HG02884 (cell line): ENCODE measurements around the gene HLA-DQA1.
A peak's percentile ranks its signal among the peaks of the same experiment; 100 is the strongest.
"Not testable (repeated sequence)": the region's sequence is repeated elsewhere in the genome, so short reads cannot be mapped to it uniquely, and the experiment has no call there.

Source experiments
- ATAC-seq: cut with Tn5 transposase; IDR thresholded peaks from one replicate; pipeline ENCODE4 v1.9.1; 2021; ENCODE audit warnings: mild to moderate bottlenecking, moderate library complexity; ENCODE audit not compliant: unreplicated experiment

HLA-DQA1 gene

DNA sequence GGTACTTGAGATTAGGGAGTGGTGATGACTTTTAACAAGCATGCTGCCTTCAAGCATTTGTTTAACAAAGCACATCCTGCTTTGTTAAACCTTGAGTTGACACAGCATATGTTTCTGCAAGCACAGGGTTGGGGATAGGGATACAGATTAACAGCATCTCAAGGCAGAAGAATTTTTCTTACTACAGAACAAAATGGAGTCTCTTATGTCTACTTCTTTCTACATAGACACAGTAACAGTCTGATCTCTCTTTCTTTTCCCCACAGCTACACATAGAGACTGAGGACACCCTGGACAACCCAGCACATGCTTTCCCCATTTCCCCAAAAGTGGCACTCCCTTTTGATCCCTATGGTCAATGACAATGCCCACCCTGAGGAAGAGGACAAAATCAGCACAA is 20.6 kb downstream of the HLA-DQA1 start:
- ATAC-seq = not testable (repeated sequence)

GRCh38 chr6:32658268-32658897 is 21.2 kb downstream of the HLA-DQA1 start:
- ATAC-seq = no peak

DNA sequence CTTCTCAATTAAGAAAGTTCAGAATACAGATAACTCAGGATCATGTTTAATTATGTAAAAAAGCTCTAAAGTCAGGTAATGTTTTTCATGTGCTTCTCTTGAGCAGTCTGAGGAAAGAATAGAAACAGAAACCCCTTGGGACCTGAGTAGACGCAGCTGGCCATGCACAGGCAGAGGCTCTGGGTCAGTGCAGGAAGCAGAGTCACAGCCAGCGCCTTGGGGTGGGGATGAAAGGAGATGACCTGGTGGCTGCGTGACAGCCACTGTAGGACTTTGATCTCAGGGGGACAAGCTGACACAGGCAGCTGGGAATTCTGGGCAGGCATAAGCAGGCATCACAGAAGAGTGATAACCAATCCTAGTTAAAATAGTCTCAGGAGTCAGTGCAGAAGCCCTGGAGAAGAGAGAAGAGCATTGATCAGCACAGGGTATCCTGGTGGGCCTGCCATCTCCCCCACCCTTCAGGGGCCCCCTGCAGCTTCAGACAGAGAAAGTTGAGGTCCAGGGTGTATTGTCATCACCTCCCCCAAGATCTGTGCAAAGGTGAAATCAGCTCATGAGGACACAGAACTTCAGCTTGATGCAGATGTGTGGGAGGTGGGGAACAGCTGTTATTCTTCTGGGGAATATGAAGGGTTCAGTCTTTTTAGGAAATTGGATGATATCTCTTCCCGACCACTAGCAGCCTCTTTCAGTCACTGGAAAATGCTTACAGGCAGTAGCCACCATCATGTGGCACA is 22.8 kb downstream of the HLA-DQA1 start:
- ATAC-seq = peak; percentile 50

GRCh38 chr6:32662099-32662498 is 24.9 kb downstream of the HLA-DQA1 start:
- no peak for ATAC-seq

DNA sequence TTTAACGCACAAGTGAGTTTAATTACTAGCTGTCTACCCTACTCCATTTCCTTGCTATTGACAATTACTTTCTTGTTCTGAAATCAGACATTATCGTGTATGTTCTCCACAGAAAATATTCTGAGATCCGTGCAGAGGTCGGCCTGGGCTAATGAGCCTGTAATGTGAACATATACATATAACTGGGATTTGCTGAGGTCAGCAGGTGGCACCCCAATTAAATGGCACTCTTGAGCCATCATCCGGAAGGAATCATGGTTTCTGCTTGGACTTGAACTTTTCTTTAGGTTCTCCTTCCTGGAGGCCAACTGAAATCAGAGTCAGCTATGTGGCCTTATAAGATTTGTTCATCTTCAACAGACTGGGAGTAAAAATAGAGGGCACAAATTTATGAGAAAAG is 25.6 kb downstream of the HLA-DQA1 start:
- ATAC-seq = no peak

- no peak for ATAC-seq
These were observed 27.1 kb downstream of the HLA-DQA1 start for GRCh38 chr6:32664354-32664753.

- ATAC-seq = no peak
These were observed 27.7 kb downstream of the HLA-DQA1 start for GRCh38 chr6:32664827-32665362.

DNA sequence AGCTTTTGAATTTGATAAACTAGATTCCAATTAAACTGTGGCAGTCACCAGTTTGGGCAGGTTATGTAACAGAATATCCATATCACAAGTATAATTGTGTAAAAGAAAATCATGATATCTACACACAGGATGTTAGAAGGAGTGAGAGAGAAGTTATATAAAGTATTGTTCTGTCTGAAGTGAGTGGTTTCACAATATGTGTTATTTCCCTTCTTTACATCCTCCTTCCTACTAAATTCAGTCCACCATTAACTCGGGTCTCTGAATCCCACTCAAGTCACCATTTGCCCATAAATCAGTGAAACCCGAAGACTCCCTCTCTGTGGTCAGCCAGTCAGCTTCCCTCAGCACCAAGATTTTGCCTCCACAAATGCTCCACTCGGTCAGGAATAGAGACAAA is 28.5 kb downstream of the HLA-DQA1 start:
- ATAC-seq = no peak

GRCh38 chr6:32666420-32667300 is 29.5 kb downstream of the HLA-DQA1 start, which contains the start of gene HLA-DQB1:
HLA-DQB1 (minus strand) TSS chr6:32666657; CDS start chr6:32666607, 50 bp downstream.
- ATAC-seq = peak; percentile 50

DNA sequence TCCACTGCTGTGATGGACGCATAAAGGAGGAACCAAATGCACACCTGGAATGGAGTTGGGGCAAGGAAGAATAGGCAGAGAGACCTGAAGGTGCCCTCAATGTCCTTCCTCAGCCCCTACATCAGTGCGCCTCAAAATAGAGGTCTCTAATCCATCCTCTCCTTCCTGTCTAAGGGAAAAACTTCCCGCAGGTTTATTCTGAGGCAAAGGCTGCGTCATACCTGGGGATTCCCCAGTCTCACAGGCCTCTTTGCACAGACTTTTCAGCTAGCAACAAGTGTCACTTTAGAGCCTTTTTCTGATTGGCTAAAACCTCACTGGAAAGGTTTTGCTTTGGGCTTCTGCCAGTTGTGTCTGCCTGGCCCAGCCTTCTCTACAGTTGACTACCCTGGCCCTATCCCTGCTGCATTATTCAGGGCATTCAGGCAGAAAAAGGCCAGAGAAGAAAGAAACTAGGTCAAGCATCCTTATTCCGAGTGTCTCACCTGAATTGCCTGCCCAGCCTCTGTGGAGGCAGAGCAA is 31.1 kb downstream of the HLA-DQA1 start:
- peak; percentile 72 for ATAC-seq

- no peak for ATAC-seq
These were observed 32.0 kb downstream of the HLA-DQA1 start for GRCh38 chr6:32669240-32669639.

DNA sequence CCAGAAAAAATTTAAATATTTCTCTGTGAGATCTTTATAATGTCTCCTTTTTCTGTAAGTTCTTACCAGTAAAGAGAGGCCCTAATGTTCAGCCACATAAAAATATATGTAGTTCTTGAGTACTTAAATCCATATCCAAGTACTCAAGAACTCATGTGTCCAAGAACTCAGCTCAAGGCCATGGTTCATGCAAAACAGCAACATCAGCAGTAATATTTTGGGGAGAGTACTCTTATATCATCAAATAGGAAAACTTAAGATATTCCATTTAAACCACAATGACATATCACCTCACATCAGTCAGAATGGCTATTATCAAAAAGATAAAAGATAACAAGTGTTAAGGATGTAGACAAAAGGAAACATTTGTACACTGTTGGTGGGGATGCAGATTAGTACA is 32.7 kb downstream of the HLA-DQA1 start:
- ATAC-seq = no peak

- not testable (repeated sequence) for ATAC-seq
These were observed 34.7 kb downstream of the HLA-DQA1 start for GRCh38 chr6:32671908-32672307.

DNA sequence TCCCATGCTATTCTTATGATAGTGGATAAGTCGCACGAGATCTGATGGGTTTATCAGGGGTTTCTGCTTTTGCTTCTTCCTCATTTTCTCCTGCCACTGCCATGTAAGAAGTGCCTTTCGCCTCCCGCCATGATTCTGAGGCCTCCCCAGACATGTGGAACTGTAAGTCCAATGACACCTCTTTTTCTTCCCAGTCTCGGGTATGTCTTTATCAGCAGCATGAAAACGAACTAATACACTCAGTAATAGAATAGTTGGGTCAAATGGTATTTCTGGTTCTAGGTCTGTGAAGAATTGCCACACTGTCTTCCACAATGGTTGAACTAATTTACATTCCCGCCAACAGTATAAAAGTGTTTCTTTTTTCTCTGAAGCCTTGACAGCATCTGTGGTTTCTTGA is 36.9 kb downstream of the HLA-DQA1 start:
- not testable (repeated sequence) for ATAC-seq

DNA sequence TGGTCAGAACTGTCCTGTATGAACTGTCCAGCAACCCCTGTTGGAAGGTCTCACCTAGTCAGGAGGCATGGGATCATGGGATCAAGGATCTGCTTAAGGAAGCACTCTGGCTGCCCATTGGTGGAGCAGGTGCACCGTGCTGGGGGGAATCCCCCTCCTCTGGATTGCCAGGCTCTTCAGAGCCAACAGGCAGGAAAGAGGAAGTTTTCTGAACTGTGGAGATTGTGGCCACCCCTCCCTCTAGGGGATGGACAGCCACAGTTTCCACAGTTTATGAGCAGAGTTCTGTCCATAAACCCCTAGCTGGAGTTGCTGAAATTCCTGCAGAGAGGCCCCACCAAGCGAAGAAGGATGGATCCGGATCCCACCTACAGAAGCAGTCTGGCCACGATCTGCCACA is 42.3 kb downstream of the HLA-DQA1 start:
- ATAC-seq = no peak

- no peak for ATAC-seq
These were observed 42.8 kb downstream of the HLA-DQA1 start for GRCh38 chr6:32680055-32680454.

- ATAC-seq = no peak
These were observed 47.0 kb downstream of the HLA-DQA1 start for GRCh38 chr6:32684246-32684645.

DNA sequence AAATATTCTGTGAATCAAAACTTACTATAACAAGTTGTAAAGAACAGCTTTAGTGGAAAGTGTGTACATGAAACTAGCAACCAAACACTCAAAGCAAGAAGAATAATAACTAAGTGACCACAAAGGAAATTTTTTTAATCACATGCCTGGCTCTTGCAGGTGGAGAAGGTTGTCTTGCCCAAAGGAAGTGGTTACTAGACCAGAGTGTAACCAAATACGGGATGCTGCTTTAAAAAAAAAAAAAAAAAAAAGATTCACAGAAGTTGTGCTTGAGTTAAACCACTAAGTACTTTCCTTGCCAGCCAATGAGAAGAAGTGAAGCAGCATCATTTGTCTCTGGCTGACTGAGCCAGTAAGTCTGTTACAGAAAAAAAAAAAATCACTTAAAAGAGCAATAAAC is 48.4 kb downstream of the HLA-DQA1 start:
- peak; percentile 71 for ATAC-seq

- ATAC-seq = no peak
These were observed 52.6 kb downstream of the HLA-DQA1 start for GRCh38 chr6:32689531-32690501.

DNA sequence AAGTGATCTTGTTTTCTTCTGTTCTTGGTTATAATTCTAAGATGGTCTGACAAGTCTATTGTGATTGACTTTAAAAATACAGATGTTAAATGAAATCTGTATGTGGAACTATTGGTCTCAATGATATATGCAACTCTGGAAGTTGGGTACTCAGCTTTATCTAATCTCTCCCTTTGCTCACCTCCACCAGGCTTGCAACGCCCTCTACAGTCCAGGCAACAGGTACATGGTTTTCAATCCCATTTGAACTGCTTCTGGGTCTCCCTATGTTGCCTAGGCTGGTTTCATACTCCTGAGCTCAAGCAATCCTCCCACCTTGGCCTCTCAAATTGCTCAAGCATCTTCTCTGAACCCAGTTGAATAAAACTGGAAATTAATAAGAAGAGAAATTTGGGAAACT is 54.8 kb downstream of the HLA-DQA1 start:
- no peak for ATAC-seq
